Caco-2 (cell line): ENCODE data around the gene WEE1. TPM values are rescaled to one million over a fixed set of nuclear protein-coding genes. Genes with fewer than 3 reads are reported as not detected.

Experiments
- BruUV-seq: library from RNA; stranded (reverse); fragments of 400-500 nt; replicated peaks from 2 replicates; lab custom pipeline; 2021; lab: Mats Ljungman, UMichigan
- CTCF ChIA-PET: fragments of 300-600 bp; sonication (Branson Sonifier 250); formaldehyde crosslinking; loops from one replicate; lab custom pipeline; 2022; ENCODE audit warnings: antibody characterized with exemption; lab: Charles Lee
- POLR2A ChIA-PET: fragments of 300-600 bp; sonication (Branson Sonifier 250); formaldehyde crosslinking; loops from one replicate; lab custom pipeline; 2022; ENCODE audit warnings: antibody characterized with exemption; lab: Charles Lee
- DNase-seq, 2 experiments: peaks; one replicate each; pipeline versions ENCODE4 v3.0.0 to v3.0.0-alpha.2; 2020 to 2022
- H3K27me3 ChIP-seq: replicated peaks from 2 replicates; pipeline ENCODE4 v1.6.0; 2011; ENCODE audit warnings: low read length; ENCODE audit not compliant: control insufficient read depth, insufficient read depth
- H3K36me3 ChIP-seq: 2 replicates; pipeline ENCODE4 v1.5.1; 2011; ENCODE audit warnings: low read length; ENCODE audit not compliant: control insufficient read depth, insufficient read depth
- H3K4me1 ChIP-seq: fragments of 250-450 bp; sonication (Bioruptor Pico); 2 replicates; pipeline ENCODE4 v1.5.1; 2020; ENCODE audit warnings: mild to moderate bottlenecking
- H3K4me3 ChIP-seq: 2 replicates; pipeline ENCODE4 v1.5.1; 2011; ENCODE audit warnings: low read depth, mild to moderate bottlenecking, control low read depth, low read length
- H3K9me3 ChIP-seq: fragments of 250-450 bp; sonication (Bioruptor Pico); 2 replicates; pipeline ENCODE4 v1.5.1; 2020; ENCODE audit warnings: mild to moderate bottlenecking, moderate library complexity
- H3K27ac Mint-ChIP-seq: one replicate; pipeline ENCODE4 v1.8.0; 2022; ENCODE audit warnings: mixed read lengths; ENCODE audit not compliant: unreplicated experiment
- H3K27me3 Mint-ChIP-seq: one replicate; pipeline ENCODE4 v1.8.0; 2022; ENCODE audit warnings: mixed read lengths; ENCODE audit not compliant: insufficient read depth, unreplicated experiment
- H3K36me3 Mint-ChIP-seq: one replicate; pipeline ENCODE4 v1.8.0; 2022; ENCODE audit warnings: mild to moderate bottlenecking, mixed read lengths; ENCODE audit not compliant: insufficient read depth, unreplicated experiment
- H3K4me1 Mint-ChIP-seq: one replicate; pipeline ENCODE4 v1.8.0; 2022; ENCODE audit warnings: low read depth, mixed read lengths; ENCODE audit not compliant: unreplicated experiment
- H3K4me3 Mint-ChIP-seq: one replicate; pipeline ENCODE4 v1.8.0; 2022; ENCODE audit warnings: mild to moderate bottlenecking, moderate library complexity, mixed read lengths; ENCODE audit not compliant: unreplicated experiment
- H3K9me3 Mint-ChIP-seq: one replicate; pipeline ENCODE4 v1.8.0; 2022; ENCODE audit warnings: mixed read lengths; ENCODE audit not compliant: unreplicated experiment
- intact Hi-C: fragments of 100-400 bp; cut with micrococcal nuclease; formaldehyde crosslinking; loops from one replicate; pipeline ENCODE4 v1.10.0; 2022; ENCODE audit not compliant: unreplicated experiment
- total RNA-seq: library from RNA; stranded (reverse); gene quantifications from 2 replicates; pipeline ENCODE4 v1.2.3, GENCODE V29; 2022
- TF ChIP-seq, protein P1 (sequence below), 2 experiments: fragments of 200-600 bp in 1 of 2; IDR thresholded peaks; 1 replicate in 1 of 2; 2 replicates in 1 of 2; pipeline versions ENCODE4 v1.5.1 to v1.8.0; 2011 to 2022; ENCODE audit warnings: antibody characterized with exemption in 1 of 2, control low read depth in 1 of 2, inconsistent platforms in 1 of 2, low read depth in 1 of 2, low read length in 1 of 2, mild to moderate bottlenecking in 1 of 2, moderate library complexity in 1 of 2; ENCODE audit not compliant: insufficient read depth in 1 of 2, severe bottlenecking in 1 of 2, unreplicated experiment in 1 of 2

WEE1 gene
- total RNA-seq, 1 experiment from 2014 or later, result 108 TPM

DNA sequence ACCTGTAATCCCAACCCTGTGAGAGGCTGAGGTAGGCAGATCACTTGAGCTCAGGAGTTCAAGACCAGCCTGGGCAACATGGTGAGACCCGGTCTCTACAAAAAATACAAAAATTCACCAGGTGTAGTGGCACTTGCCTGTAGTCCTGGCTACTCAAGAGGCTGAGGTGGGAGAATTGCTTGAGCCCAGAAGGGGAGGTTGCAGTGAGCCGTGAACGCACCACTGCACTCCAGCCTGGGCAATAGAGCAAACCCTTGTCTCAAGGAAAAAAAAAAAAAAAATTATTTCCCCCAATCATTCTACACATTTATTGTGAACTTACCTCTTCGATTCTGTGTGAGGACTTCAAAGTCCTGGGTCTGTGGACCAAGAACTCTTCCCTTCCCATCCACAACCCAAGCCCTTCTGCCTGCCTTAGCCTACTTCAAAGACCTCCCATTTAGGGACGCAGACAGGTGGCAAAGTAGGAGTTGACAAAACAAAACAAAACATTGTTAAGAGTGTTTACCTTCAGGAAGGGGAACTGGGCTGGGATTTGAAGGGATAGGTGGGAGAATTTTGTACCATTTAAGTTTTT, 3.8 kb upstream of the WEE1 start:
- DNase-seq, result no peak
- H3K27me3 Mint-ChIP-seq, result no peaks in the 10 kb centered on the region
- no peaks in the 10 kb centered on the region for H3K36me3 ChIP-seq
- peaks cover 35% of the 10 kb centered on the region for H3K36me3 Mint-ChIP-seq
- POLR2A ChIA-PET, result interaction anchor here (0.6 to 1.4 kb wide), 3 partner anchors 20 to 109 kb away, joined by 3 to 4 read pairs (median 4); partner anchors contain the start of gene ZNF143
- H3K9me3 ChIP-seq, result no peaks in the 10 kb centered on the region
- TF ChIP-seq, protein P1, sequence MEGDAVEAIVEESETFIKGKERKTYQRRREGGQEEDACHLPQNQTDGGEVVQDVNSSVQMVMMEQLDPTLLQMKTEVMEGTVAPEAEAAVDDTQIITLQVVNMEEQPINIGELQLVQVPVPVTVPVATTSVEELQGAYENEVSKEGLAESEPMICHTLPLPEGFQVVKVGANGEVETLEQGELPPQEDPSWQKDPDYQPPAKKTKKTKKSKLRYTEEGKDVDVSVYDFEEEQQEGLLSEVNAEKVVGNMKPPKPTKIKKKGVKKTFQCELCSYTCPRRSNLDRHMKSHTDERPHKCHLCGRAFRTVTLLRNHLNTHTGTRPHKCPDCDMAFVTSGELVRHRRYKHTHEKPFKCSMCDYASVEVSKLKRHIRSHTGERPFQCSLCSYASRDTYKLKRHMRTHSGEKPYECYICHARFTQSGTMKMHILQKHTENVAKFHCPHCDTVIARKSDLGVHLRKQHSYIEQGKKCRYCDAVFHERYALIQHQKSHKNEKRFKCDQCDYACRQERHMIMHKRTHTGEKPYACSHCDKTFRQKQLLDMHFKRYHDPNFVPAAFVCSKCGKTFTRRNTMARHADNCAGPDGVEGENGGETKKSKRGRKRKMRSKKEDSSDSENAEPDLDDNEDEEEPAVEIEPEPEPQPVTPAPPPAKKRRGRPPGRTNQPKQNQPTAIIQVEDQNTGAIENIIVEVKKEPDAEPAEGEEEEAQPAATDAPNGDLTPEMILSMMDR (IDR thresholded peaks at IDR 0.05; ENCODE audit: insufficient read depth in 1 of 2, low read depth in 1 of 2, low read length in 1 of 2, severe bottlenecking in 1 of 2, unreplicated experiment in 1 of 2), result no peak
- no TSS peak for BruUV-seq
- peaks cover 65% of the 10 kb centered on the region for H3K4me1 ChIP-seq
- H3K4me3 ChIP-seq, result no peak overlapping the region
- peak overlapping the region; percentile 100 for H3K27ac Mint-ChIP-seq
- CTCF ChIA-PET, result interaction anchor here (1.6 kb wide), 2 partner anchors 63 to 72 kb away, joined by 3 to 4 read pairs; no protein-coding TSS in a partner anchor
- H3K4me3 Mint-ChIP-seq, result peak overlapping the region; percentile 79
- H3K27me3 ChIP-seq, result no peaks in the 10 kb centered on the region
- H3K9me3 Mint-ChIP-seq, result no peaks in the 10 kb centered on the region
- peaks cover 51% of the 10 kb centered on the region for H3K4me1 Mint-ChIP-seq
- intact Hi-C loops, result loop anchor here (1.0 to 5.0 kb wide), 3 partner anchors 35 to 207 kb away; no protein-coding TSS in a partner anchor

- peaks cover 43% of the 10 kb centered on the region for H3K36me3 Mint-ChIP-seq
- TF ChIP-seq, protein P1 (IDR thresholded peaks at IDR 0.05; ENCODE audit: insufficient read depth in 1 of 2, low read depth in 1 of 2, low read length in 1 of 2, severe bottlenecking in 1 of 2, unreplicated experiment in 1 of 2), result no peak
- Histone ChIP-seq H3K27me3 (no peaks in the 10 kb centered on the region), H3K36me3 (no peaks in the 10 kb centered on the region), H3K4me3 (no peak overlapping the region), H3K9me3 (no peaks in the 10 kb centered on the region), H3K4me1 (peaks cover 57% of the 10 kb centered on the region)
- peaks cover 44% of the 10 kb centered on the region for H3K4me1 Mint-ChIP-seq
- intact Hi-C loops, result no loop called here
- H3K9me3 Mint-ChIP-seq, result no peaks in the 10 kb centered on the region
- CTCF ChIA-PET, result no interaction called here
- POLR2A ChIA-PET, result interaction anchor here (0.6 to 1.4 kb wide), 5 partner anchors 35 to 110 kb away, joined by 3 to 6 read pairs (median 3); partner anchors contain the start of gene ZNF143
- peak overlapping the region; percentile 79 for H3K4me3 Mint-ChIP-seq
- no peaks in the 10 kb centered on the region for H3K27me3 Mint-ChIP-seq
- no peak for DNase-seq
- no TSS peak for BruUV-seq
- peak overlapping the region; percentile 100 for H3K27ac Mint-ChIP-seq
Measured at GRCh38 chr11:9570313-9571025, 3.0 kb upstream of the WEE1 start.

- no TSS peak for BruUV-seq
- no peaks in the 10 kb centered on the region for H3K9me3 ChIP-seq
- CTCF ChIA-PET, result interaction anchor here (1.1 kb wide), 1 partner anchor 36 kb away, joined by 3 read pairs; no protein-coding TSS in a partner anchor
- H3K4me1 Mint-ChIP-seq, result peaks cover 37% of the 10 kb centered on the region
- TF ChIP-seq, protein P1 (IDR thresholded peaks at IDR 0.05; ENCODE audit: insufficient read depth in 1 of 2, low read depth in 1 of 2, low read length in 1 of 2, severe bottlenecking in 1 of 2, unreplicated experiment in 1 of 2), result no peak
- POLR2A ChIA-PET, result interaction anchor here (0.5 to 1.1 kb wide), 4 partner anchors 10 to 111 kb away, joined by 3 to 6 read pairs (median 4); partner anchors contain the start of gene ZNF143
- no peaks in the 10 kb centered on the region for H3K9me3 Mint-ChIP-seq
- H3K36me3 Mint-ChIP-seq, result peaks cover 51% of the 10 kb centered on the region
- H3K27me3 ChIP-seq, result no peaks in the 10 kb centered on the region
- DNase-seq, result peak in 1 of 2 experiments; percentile 45
- H3K4me3 ChIP-seq, result no peak overlapping the region
- no peaks in the 10 kb centered on the region for H3K27me3 Mint-ChIP-seq
- peak overlapping the region; percentile 100 for H3K27ac Mint-ChIP-seq
- intact Hi-C loops, result no loop called here
- H3K4me3 Mint-ChIP-seq, result peak overlapping the region; percentile 79
- no peaks in the 10 kb centered on the region for H3K36me3 ChIP-seq
- peaks cover 52% of the 10 kb centered on the region for H3K4me1 ChIP-seq
Measured at GRCh38 chr11:9571071-9571762, 2.3 kb upstream of the WEE1 start.
